Choroid plexus epithelial cell (primary cell): ENCODE measurements around the gene CAPN7.
A peak's percentile ranks its signal among the peaks of the same experiment; 100 is the strongest.

ENCODE experiments used
- DNase-seq: peaks from one replicate; pipeline ENCODE4 v3.0.0-alpha.2; 2010; ENCODE audit warnings: low read depth
- H3K4me3 ChIP-seq: 2 replicates; pipeline ENCODE4 v1.5.1; 2011; ENCODE audit warnings: low read depth, mild to moderate bottlenecking, control low read depth, low read length, moderate library complexity
- TF ChIP-seq, protein P1 (sequence below): conservative IDR thresholded peaks from 2 replicates; pipeline ENCODE4 v1.5.1; 2011; ENCODE audit warnings: low read depth, mild to moderate bottlenecking, control low read depth, inconsistent platforms, low read length, moderate library complexity

CAPN7 gene

DNA sequence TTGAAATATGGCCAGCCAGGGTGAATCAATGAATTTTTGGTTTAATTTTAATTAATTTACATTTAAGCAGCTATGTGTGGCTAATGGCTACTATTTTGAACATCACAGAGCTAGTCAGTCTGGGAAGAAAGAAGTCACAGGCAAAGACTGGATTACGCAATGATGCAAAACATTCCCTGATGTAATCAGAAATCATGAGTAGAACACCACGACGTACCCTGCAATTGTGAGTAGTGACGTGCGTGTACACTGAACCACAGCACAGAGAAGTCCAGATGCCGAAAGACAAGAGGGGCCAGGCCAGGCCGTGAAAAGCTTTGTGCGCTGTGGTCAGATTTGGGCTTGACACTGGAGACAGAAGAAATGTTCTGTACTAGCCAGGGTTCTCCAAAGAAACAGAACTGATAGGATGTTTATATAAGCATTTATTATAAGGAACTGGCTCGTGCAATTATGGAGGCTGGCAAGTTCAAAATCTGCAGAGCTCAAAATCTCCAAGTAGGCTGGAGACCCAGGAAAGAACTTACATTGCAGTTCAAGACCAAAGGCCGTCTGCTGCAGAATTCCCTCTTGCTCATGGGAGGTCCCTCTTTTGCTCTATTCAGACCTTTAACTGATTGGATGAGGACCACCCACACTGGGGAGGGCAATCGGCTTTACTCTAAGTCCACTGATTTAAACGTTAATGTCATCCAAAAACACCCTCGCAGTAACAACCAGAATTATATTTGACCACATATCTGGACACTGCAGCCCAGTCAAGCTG lies 81.7 kb downstream of the CAPN7 start:
- peak; percentile 98 for DNase-seq
- H3K4me3 ChIP-seq: no peak overlapping the region
- TF ChIP-seq, protein P1, sequence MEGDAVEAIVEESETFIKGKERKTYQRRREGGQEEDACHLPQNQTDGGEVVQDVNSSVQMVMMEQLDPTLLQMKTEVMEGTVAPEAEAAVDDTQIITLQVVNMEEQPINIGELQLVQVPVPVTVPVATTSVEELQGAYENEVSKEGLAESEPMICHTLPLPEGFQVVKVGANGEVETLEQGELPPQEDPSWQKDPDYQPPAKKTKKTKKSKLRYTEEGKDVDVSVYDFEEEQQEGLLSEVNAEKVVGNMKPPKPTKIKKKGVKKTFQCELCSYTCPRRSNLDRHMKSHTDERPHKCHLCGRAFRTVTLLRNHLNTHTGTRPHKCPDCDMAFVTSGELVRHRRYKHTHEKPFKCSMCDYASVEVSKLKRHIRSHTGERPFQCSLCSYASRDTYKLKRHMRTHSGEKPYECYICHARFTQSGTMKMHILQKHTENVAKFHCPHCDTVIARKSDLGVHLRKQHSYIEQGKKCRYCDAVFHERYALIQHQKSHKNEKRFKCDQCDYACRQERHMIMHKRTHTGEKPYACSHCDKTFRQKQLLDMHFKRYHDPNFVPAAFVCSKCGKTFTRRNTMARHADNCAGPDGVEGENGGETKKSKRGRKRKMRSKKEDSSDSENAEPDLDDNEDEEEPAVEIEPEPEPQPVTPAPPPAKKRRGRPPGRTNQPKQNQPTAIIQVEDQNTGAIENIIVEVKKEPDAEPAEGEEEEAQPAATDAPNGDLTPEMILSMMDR: no peak

DNA sequence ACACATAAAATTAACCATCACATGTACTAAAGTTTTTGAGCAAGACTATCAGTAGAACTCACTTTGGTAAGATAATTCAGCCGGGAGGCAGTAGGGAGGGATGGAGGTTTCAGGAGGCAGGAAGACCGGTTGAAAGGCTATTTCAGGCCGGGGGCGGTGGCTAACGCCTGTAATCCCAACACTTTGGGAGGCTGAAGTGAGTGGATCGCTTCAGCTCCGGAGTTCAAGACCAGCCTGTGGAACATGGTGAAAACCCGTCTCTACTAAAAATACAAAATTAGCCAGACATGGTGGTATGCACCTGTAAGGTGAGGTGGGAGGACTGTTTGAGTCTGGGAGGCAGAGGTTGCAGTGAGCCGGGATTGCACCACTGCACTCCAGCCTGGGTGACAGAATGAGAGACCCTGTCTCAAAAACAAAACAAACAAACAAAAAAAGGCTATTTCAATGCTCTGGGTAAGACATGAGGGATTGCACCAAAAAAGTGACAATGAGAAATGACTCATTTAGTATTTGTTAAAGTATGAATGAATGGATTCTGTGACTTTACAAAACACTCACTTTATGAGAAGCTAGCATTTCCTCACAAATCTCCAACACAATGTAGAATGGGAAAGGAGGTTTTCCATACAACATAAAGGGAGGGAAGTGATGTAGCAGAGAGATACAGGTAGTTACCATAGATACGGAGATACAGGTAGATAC lies 82.4 kb downstream of the CAPN7 start:
- TF ChIP-seq, protein P1: no peak
- no peak overlapping the region for H3K4me3 ChIP-seq
- DNase-seq: no peak

DNA sequence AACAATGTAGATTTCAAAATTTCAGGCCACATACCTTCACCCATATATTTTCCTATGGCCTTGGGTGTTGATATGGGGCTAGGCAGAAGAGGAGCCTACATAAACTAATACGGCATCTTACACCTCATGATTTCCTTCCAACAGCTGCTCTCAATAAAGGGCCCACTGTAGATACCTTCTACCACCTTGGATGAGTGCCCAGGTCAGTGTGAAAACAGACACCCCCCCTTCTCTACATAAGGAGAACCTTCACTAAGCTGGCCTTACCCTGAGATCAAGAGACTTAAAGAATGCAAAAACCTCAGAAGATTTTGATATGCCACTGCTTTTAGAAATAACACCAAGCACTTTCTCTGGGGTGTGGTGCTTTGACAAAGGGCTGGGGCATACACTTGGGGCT lies 83.6 kb downstream of the CAPN7 start:
- TF ChIP-seq, protein P1: no peak
- H3K4me3 ChIP-seq: no peak overlapping the region
- DNase-seq: no peak

DNA sequence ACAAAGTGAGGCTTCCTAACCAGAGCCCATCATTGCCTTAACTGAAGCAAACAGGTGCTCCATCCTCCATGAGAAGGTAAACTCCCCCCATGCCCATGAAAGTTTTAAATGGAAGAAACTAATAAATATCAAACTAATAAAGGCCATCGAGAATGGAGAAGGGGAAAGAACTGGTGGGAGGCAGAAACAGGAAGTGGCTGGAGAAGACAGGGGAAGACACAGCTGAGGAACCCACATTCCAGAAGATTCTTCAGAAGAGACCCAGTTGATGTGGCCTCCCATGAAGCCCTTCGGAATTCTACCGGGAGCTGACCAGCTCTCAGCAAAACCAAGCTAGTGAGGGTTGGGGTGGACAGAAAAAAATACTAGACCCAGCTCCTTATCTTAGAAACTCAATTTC lies 84.7 kb downstream of the CAPN7 start:
- TF ChIP-seq, protein P1: no peak
- no peak overlapping the region for H3K4me3 ChIP-seq
- no peak for DNase-seq

DNA sequence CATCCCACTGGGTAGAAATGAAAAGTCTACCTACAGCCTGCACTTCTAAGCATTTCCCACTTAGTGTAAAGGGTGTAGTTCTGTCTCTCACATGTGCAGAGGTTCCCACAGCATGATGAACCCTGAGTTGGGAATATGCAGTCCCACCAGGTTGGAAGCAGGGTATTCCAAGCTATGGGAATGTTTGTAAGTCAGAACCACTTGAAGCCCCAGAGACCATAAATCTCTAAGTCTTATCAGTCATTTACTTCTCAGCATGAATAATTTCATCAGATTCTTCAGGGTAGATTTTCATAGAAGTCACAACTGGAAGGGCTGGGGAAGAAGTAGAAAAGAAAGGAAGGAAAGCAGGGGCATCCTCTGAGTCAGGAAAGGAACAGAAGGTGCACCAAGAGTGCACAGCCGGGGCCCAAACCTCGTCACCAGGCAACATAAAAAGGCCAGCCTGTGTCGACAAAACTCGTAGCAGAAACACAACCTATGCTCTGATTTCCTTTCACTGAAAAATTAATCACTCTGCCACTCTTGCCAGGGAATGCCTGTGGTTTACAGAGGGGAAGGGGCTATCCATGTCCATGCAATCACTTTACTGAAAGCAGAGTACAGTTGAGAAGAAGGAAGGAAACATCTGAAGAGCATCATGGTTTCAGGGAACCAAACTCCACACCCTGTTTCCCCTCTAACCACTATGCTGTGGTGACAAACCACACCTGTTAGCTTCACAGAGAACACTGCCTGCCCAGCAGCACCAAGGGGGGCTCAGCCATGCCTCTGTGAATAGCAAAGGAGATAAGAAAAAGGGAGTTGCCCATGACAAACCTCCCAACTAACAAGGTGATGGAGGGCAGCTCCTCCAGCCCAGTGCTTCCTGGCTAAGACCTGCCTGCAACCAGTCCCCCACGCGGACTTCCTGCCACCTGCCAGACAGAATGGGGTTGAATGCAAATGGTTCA lies 85.8 kb downstream of the CAPN7 start:
- H3K4me3 ChIP-seq: no peak overlapping the region
- TF ChIP-seq, protein P1: no peak
- peak; percentile 64 for DNase-seq

DNA sequence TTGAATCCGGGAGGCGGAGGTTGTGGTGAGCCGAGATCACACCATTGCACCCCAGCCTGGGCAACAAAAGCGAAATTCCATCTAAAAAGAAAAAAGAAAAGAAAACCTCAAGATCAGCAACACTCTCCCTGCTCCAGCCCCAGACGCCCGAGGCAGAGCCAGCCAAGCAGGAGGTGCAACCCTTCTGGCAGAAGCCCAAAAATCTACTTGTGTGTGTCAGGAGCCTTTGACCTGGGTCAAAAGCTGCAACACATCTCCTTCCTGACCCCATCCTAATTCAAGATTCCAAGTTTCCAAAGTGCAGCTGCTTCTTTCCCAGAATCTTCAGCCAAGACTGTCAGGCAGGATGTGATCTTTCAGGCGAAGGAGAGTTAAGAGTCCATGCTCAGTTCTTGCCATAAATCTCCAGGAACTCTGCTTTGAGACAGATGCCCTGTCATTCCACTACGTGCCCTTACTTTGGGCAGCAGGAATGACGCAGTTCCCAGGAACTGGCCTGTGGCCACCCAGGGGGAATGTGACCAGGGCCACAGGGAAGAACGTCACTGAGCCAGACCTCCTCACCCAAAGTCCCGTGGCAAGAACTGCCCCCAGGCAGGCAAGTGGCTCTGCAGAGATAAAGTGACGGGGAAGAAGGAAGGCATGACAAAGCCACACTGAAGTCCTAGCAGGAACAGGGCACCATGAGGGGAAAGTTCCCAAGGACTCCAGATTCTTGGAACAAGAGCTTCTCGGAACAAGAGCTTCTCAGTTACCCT lies 86.9 kb downstream of the CAPN7 start:
- no peak overlapping the region for H3K4me3 ChIP-seq
- TF ChIP-seq, protein P1: no peak
- peak; percentile 62 for DNase-seq
